Daoy (cell line): ENCODE data around the gene C4A. TPM values are rescaled to one million over a fixed set of nuclear protein-coding genes. Genes with fewer than 3 reads are reported as not detected.
"Not testable (repeated sequence)": the region's sequence is repeated elsewhere in the genome, so short reads cannot be mapped to it uniquely, and the experiment has no call there.

Experiments used
- DNase-seq: peaks from one replicate; pipeline ENCODE4 v3.0.0-alpha.2; 2015; ENCODE audit warnings: low read depth
- total RNA-seq: library from RNA; depleted of rRNA; stranded (reverse); fragments of >200 nt; shearing (Covaris generic); gene quantifications from 2 replicates; pipeline ENCODE4 v1.2.3, GENCODE V29; 2014; rRNA removed

Gene C4A
- 0.27 and 3.2 TPM in 2 replicates for total RNA-seq

DNA sequence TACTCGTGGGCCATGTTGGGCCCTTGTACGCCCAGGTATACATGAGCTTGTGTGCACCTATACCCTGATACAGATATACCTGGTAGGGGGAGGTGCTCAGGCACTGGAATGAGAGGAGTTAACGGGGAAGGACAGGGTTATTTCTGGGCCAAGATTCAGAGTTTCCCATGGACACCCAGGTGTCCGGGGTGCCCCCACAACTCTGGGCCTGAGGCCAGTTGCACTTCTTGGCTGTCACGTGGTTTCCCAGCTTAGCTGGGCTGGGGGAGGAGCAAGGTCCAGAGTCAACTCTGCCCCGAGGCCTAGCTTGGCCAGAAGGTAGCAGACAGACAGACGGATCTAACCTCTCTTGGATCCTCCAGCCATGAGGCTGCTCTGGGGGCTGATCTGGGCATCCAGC is at the start of gene C4A:
Gene C4A (plus strand): TSS at position 314 of the 400 bp plus-strand sequence. CDS start 51 bp downstream, at position 365.
- DNase-seq = not testable (repeated sequence)

DNA sequence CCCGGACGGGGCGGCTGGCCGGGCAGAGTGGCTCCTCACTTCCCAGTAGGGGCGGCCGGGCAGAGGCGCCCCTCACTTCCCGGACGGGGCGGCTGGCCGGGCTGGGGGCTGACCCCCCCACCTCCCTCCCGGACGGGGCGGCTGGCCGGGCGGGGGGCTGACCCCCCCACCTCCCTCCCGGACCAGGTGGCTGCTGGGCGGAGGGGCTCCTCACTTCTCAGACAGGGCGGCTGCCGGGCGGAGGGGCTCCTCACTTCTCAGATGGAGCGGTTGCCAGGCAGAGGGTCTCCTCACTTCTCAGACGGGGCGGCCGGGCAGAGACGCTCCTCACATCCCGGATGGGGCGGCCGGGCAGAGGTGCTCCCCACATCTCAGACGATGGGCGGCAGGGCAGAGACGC is 49.7 kb upstream of the C4A start:
- not testable (repeated sequence) for DNase-seq

DNA sequence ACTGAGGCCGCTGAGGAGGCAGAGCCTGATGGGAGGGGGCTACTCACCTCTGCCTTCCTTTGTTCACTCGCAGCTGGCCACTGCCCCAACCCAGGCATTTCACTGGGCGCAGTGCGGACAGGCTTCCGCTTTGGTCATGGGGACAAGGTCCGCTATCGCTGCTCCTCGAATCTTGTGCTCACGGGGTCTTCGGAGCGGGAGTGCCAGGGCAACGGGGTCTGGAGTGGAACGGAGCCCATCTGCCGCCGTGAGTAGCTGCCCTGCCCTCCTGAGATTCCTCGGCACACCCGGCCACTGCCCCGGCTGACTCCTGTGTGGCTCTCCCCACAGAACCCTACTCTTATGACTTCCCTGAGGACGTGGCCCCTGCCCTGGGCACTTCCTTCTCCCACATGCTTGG is 48.3 kb upstream of the C4A start:
- DNase-seq = no peak

DNA sequence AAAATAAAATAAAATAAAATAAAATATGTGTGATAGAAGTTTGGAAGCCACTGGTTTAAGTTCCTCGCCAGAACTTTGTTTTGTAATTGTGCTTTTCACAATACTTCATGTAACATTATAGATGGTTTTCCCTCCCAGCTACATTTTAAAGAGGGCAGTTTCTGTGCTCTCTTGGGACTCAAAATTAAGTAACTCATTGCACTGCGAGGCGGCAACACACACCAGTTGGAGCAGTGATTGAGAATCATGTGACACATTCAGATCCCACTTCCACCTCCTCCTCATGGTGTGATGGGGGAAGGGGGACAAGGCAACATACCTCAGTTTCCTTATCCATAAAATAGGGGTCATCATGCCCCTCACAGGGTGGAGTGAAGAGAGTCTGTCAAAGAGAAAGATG is 46.8 kb upstream of the C4A start:
- DNase-seq = no peak

DNA sequence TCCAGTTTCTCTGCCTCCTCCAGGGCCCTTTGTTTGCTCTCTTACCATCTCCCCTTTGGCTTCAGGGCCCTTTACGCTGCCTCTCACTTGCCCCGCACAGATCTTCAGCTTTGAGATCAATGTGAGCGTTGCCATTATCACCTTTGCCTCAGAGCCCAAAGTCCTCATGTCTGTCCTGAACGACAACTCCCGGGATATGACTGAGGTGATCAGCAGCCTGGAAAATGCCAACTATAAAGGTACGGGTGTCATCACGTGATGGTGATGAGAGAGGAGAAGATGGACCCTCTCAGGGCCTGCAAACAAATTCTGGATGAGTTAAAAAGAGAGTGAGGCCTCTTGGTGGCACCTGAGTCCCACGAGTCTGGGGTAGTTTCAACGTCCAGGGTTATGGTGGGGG is 46.0 kb upstream of the C4A start:
- DNase-seq = no peak

DNA sequence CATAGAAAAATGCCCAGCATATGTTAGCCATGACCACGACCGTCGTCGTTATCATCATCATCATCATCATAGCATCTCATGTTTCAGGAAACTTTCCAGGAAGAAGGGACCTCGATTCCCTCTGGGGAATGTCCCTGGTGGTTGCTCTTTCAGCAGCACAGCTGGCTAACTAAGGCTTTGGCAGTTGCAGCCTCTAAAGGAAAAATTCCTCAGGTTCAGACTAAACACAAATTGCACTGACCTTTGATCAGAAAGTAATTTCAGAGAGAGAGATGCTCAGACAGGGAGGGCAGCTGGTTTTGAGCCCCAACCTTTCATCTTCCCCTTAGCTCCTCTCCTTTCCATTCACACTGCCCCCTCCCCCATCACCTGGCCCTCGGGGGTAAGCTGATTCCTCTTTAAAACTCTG is 41.6 kb upstream of the C4A start:
- DNase-seq = peak; percentile 33

DNA sequence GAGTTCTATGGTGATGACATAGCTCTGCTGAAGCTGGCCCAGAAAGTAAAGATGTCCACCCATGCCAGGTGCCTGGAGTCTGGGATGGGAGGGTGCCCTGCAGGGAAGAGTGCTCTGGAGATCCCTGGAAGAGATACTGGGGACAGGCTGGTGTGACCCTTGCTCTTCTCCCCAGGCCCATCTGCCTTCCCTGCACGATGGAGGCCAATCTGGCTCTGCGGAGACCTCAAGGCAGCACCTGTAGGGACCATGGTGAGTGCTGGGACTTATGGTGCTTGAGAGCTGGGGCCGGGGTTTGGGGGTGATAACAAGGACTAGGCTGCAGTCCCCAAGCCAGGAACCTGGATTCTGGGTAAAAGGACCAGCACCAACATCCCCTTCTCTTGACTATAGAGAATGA is 38.1 kb upstream of the C4A start:
- DNase-seq = no peak

DNA sequence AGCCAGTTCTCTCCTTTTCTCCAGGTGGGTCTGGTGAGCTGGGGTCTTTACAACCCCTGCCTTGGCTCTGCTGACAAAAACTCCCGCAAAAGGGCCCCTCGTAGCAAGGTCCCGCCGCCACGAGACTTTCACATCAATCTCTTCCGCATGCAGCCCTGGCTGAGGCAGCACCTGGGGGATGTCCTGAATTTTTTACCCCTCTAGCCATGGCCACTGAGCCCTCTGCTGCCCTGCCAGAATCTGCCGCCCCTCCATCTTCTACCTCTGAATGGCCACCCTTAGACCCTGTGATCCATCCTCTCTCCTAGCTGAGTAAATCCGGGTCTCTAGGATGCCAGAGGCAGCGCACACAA is 36.7 kb upstream of the C4A start:
- DNase-seq = no peak

DNA sequence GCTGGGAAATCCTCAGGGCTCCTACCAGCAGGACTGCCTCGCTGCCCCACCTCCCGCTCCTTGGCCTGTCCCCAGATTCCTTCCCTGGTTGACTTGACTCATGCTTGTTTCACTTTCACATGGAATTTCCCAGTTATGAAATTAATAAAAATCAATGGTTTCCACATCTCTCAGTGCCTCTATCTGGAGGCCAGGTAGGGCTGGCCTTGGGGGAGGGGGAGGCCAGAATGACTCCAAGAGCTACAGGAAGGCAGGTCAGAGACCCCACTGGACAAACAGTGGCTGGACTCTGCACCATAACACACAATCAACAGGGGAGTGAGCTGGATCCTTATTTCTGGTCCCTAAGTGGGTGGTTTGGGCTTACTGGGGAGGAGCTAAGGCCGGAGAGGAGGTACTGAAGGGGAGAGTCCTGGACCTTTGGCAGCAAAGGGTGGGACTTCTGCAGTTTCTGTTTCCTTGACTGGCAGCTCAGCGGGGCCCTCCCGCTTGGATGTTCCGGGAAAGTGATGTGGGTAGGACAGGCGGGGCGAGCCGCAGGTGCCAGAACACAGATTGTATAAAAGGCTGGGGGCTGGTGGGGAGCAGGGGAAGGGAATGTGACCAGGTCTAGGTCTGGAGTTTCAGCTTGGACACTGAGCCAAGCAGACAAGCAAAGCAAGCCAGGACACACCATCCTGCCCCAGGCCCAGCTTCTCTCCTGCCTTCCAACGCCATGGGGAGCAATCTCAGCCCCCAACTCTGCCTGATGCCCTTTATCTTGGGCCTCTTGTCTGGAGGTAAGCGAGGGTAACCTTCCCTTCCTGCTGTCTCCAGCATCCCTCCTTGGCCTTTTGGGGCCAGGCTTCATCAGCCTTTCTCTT is 36.1 kb upstream of the C4A start, which contains the start of gene CFB:
Gene CFB (plus strand): TSS at position 589 of the 863 bp plus-strand sequence. CDS start 127 bp downstream, at position 716.
- DNase-seq = peak; percentile 92

DNA sequence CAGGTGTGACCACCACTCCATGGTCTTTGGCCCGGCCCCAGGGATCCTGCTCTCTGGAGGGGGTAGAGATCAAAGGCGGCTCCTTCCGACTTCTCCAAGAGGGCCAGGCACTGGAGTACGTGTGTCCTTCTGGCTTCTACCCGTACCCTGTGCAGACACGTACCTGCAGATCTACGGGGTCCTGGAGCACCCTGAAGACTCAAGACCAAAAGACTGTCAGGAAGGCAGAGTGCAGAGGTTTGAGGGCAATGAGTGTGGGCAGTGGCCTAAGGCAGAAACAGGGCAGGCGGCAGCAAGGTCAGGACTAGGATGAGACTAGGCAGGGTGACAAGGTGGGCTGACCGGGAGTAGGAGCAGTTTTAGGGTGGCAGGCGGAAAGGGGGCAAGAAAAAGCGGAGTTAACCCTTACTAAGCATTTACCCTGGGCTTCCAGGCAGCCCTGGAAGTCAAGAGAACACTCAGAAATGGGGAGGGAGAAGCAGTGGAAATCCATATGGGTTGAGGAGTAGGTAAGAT is 35.4 kb upstream of the C4A start:
- no peak for DNase-seq

DNA sequence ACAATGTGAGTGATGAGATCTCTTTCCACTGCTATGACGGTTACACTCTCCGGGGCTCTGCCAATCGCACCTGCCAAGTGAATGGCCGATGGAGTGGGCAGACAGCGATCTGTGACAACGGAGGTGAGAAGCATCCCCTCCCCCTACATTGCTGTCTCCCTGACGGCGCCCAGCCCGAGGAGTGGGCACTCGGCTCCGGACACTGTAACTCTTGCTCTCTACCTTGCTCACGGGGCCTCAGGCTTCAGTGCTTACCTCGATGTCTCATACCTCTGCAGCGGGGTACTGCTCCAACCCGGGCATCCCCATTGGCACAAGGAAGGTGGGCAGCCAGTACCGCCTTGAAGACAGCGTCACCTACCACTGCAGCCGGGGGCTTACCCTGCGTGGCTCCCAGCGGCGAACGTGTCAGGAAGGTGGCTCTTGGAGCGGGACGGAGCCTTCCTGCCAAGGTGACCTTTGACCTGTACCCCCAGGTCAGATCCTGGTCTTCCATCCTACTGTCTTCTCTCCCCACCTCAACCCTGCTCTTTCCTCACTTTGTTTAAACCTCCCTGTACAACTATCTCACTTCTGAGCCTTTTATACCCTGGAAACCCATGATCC is 34.7 kb upstream of the C4A start:
- no peak for DNase-seq

DNA sequence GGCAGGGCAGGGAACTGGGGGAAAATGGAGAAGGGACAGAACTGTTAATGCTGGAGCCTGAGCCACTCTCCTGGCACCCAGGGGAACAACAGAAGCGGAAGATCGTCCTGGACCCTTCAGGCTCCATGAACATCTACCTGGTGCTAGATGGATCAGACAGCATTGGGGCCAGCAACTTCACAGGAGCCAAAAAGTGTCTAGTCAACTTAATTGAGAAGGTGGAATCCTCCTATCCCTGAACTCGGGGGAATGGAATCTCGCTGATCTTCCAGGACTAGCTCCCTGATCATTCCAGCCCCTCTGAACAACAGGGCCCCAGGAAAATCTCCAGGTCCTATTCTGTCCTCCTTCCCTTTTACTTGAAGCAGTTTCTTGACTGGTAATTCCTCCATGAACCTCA is 34.0 kb upstream of the C4A start:
- no peak for DNase-seq

DNA sequence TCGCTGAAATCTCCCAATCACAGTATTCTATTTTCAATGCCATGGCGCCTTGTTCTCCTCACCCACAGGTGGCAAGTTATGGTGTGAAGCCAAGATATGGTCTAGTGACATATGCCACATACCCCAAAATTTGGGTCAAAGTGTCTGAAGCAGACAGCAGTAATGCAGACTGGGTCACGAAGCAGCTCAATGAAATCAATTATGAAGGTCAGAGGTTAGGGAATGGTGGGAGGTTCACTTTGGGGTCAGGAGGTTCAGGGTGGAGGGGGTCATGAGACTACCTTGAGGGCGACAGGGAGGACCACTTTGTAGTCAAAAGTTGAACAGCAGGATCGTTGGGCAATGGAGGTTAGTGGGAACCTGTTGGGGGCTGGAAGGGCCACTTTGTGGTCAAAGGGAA is 33.6 kb upstream of the C4A start:
- no peak for DNase-seq

DNA sequence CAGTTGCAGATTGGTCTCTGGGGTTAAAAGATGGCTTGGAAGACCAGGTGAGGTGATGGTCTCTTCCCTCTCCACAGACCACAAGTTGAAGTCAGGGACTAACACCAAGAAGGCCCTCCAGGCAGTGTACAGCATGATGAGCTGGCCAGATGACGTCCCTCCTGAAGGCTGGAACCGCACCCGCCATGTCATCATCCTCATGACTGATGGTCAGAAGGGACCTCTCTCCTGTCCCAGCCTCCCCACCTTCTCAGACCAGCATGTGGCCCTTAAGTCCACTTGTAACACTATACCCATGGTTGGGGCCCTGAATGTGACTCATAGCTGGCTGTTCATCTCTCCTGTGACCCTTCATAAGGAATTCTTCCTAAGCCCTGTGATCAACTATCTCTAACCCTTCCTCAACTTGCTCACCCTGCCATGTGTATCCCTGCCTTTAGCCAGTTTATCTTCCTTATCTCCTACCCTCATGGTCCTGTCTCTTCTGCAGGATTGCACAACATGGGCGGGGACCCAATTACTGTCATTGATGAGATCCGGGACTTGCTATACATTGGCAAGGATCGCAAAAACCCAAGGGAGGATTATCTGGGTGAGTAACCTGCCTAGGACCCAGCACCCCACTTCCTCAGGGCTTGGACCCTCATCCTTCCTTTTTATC is 33.0 kb upstream of the C4A start:
- peak; percentile 58 for DNase-seq

DNA sequence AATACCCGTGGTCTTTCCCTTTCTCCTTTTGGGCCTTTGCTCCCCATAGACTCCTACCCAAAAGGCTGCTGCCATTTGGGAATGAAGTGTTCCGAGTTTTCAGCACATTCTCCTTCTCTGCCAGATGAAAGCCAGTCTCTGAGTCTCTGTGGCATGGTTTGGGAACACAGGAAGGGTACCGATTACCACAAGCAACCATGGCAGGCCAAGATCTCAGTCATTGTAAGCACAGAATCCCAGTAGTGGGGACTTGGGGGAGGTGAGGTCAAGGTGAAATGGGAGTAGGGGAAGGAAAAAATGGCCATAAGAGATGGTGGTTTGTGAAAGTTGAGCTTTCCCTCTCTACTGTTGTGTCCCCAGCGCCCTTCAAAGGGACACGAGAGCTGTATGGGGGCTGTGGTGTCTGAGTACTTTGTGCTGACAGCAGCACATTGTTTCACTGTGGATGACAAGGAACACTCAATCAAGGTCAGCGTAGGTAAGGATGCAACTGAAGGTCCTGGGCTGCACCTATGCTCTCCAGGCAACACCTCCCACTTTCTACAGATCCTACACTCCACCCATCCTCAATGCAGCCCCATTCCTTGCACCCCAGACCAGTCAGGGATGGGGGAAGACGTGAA is 31.8 kb upstream of the C4A start:
- no peak for DNase-seq

DNA sequence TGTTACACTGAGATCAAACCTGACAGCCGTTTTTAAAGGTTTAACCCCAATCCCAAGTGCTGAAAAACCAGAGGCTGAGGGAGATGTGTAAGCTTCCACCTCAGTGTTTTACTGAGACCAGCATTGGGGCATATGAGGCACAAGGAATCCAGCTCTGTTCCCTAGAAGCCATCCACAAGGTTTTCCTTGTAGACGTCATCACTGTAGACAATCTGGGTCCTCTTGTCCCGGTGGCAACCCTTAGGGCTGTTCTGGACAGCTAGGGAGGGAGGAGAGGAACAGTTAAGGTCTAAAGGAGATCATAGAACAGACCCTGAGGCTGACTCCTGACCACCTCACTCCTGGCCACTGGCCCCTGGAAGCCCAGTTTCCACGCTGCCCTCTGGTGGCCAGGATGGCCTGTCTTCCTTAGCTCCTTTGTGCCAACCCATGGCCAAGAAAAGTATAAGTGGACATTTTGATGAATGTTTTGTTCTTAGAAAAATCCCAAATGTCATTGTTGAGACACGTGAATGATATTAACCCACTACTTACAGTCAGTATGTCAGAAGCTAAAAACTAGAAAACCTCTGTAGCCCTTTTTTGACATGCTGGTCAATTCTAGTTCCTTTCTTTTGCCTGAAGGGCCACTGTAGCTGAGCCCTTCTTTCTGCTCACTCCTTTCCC is 29.6 kb upstream of the C4A start:
- peak; percentile 68 for DNase-seq

DNA sequence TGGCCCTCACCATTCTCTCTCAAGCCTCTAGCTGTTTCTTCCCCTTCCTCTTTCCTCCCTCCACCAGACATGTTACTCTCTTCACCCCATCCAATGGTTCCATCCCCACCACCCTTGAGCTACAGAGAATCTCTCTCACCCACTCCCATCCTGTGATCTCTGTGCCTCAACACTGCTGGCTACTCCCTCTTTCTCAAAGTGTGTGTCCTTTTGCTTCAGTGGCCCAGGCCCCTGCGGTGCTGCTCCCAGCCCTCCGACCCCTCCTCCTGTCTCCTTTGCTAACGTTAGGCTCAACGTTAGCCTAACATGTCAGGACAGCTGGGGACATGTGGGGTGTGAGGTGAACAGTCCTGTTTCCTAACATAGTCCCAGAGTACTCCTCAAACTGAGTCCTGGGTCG is 29.0 kb upstream of the C4A start:
- DNase-seq = no peak

DNA sequence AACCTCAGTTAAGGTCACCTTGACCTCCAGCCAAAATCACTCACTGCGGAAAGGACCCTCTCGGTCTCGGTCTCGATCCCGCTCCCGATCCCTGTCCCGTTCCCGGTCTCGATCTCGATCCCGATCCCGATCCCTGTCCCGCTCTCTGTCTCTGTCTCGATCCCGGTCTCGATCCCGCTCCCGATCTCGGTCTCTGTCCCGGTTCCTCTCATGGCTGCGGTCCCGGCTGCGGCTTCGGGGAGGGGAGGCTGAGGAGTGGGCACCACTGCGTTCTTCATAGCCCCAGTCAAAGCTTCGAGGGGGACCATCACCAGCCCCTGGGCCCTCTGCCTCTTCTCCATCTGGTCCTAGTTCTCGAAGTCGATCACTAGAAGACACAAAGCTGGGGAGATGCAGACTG is 27.3 kb upstream of the C4A start:
- DNase-seq = no peak

DNA sequence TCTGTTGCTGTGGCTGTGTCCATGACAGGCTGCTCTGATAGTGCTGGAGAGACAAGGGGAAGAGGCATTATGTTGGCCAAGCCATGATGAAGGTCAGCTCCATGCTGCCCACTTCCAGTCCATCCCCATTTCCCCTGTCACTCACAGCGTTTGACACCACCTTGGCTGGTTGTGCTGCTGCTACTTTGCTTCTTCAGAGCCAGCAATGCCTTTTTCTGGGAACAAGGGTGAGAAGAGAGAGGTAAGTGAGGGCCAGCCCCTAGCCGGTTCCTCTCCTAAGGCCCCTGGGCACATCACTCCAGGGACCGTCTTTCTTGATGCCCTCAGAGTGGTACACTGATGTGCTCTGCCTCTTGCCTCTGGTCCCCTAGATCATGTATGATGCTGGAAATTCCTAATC is 25.1 kb upstream of the C4A start:
- DNase-seq = no peak

DNA sequence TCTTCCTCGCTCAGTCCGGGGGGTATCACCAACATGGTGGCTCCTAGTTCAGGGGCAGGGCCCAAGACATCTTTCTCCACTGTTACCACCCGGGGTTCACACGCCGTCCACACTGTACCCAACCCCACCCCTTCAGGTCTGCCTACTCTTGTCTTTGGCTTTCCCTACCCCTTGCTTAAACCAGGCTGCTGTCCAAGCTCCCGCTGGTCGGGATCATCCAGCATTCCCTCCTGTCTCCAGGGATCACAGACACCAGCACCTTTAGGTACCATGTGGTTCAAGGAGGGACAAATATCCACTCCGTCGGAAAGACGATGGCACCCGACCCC is 23.5 kb upstream of the C4A start:
- DNase-seq = no peak
